NCI-H128 (cell line): ENCODE results near the gene PEMT.

Experiments
- DNase-seq: peaks from one replicate; lab custom pipeline; 2025; ENCODE audit not compliant: unreplicated experiment; lab: John Stamatoyannopoulos, UW

PEMT gene

GRCh38 chr17:17460038-17460437 is 131.5 kb downstream of the PEMT start:
- DNase-seq, result no peak

DNA sequence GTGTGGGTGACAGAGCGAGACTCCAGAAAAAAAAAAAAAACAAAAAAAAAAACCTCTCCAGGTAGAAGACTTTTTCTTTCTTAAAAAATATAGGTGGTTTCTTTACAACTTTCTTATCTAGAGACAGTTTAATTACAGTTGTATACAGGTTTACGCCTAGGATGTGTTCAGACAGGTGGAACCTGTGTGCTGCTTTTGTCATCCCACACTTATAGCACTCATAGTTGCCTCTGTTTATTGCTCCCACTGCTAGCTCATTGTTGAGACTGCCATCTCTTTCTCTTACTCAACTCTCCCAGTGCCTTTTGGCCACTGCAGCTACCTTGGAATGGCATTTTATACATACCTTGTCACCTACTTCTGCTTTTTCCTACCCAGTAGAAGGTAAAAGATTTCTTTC is 133.8 kb downstream of the PEMT start:
- DNase-seq, result no peak

- DNase-seq, result no peak
Measured at GRCh38 chr17:17456251-17456650, 135.3 kb downstream of the PEMT start.
